CD4-positive, alpha-beta T cell treated with Interleukin-6 for 4 hours (primary cell): ENCODE data around the gene MOB3C.
"Not testable (repeated sequence)": the region's sequence is repeated elsewhere in the genome, so short reads cannot be mapped to it uniquely, and the experiment has no call there.

Experiments
- DNase-seq: peaks from one replicate; pipeline ENCODE4 v3.0.0-alpha.2; 2020; ENCODE audit warnings: mixed read lengths

Gene MOB3C

DNA sequence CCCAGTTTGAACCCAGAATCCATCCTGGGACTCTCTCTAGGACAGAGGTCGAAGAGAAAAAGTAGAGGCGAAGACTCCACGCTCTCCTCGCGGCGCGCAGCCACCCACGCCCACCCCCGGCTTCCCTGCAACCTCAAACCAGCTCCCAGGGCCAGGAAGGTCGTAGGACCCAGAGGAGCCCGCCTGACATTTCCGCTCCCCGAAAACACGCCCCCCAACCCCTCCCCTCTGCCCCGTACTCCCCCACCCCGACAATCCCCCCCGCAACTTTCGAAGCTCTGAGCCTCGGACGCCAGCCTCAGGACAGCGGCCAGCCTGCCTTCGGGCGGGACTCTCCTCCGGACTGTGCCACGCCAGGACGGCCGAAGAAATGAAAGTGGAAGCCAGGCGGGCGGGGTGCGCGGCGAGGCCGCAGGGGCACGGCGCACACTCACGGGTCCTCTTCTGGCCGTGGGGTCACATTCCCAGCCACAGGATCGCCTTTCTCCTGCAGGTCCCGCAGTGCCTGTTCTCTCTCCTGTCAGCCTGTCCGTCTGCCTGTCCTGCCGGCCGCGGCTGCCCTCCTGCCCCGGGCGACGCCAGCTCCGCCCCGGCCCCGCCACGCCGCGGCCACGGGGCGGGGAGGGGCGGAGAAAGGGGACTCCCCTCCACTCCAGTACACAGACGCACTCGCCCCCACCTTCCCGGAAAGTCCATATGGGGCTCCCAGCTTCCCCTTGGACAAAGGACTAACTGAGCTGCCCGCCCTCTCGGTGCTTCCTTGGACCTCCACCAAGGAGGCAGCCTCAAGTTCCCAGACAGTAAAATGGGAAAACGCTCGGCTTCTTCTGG, at the start of gene MOB3C:
TSS of gene MOB3C (minus strand) at position 535 of the 831 bp plus-strand sequence. CDS start 3,490 bp downstream, outside the sequence.
- DNase-seq, result peak; percentile 78

- no peak for DNase-seq
Observed at GRCh38 chr1:46665983-46666382, 49.4 kb upstream of the MOB3C start.

GRCh38 chr1:46662919-46663318, 46.3 kb upstream of the MOB3C start:
- not testable (repeated sequence) for DNase-seq

GRCh38 chr1:46660116-46660515, 43.5 kb upstream of the MOB3C start:
- not testable (repeated sequence) for DNase-seq

DNA sequence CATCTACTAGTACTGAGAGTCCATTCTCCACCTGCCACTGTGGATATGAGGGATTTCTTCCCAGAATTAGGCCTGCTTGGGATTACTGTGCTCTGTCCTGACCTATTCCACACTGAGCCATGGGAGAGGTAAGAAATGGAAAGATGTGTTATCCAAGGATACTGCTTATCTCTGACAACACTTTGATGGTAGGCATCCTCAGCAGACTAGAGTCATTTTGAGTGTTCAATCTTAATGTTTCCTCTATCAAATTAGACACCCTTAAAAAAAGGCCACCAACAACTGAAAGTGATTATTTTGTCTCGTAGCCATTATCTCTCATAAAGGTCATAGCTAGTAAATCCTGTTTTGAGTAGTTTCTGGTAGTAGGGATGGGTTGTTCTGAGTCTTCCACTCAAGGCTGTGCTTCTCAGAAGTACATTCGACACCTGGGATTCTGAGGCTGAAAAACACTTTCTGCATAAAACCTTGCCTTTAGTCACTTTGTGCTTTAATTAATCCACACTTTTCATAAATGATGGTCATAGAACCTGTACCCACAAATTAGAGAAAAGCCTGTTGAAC, 42.8 kb upstream of the MOB3C start:
- DNase-seq, result no peak

GRCh38 chr1:46657775-46658174, 41.2 kb upstream of the MOB3C start:
- DNase-seq, result no peak

- DNase-seq, result no peak
Observed at GRCh38 chr1:46656643-46657042, 40.0 kb upstream of the MOB3C start.

GRCh38 chr1:46655848-46656247, 39.2 kb upstream of the MOB3C start:
- DNase-seq, result no peak

DNA sequence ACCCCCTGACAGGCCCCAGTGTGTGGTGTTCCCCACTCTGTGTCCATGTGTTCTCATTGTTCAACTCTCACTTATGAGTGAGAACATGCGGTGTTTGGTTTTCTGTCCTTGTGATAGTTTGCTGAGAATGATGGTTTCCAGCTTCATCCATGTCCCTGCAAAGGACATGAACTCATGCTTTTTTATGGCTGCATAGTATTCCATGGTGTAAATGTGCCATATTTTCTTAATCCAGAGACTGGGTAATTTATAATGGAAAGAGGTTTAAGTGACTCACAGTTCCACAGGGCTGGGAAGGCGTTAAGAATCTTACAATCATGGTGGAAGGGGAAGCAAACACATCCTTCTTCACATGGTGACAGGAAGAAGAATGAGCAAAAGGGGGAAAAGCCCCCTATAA, 38.1 kb upstream of the MOB3C start:
- not testable (repeated sequence) for DNase-seq

DNA sequence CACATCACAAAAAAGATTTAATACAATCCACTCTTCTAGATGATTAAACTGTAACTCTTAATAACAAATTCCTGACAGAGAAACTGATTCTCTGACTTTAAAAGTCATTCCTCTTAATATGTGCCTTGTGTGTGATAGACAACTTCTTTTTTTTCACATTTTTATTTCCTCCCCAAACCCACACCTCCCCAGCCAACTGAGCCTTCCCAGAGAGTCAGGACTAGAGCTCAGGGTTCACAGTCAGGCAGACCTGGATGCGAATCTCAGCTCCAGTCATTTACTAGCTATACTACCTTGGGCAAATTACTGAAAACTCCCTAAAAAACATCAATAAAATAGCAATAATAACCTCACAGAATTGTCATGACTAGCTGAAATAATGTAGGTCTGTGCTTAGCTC, 37.4 kb upstream of the MOB3C start:
- DNase-seq, result no peak

GRCh38 chr1:46653405-46653958, 36.9 kb upstream of the MOB3C start:
- DNase-seq, result no peak

DNA sequence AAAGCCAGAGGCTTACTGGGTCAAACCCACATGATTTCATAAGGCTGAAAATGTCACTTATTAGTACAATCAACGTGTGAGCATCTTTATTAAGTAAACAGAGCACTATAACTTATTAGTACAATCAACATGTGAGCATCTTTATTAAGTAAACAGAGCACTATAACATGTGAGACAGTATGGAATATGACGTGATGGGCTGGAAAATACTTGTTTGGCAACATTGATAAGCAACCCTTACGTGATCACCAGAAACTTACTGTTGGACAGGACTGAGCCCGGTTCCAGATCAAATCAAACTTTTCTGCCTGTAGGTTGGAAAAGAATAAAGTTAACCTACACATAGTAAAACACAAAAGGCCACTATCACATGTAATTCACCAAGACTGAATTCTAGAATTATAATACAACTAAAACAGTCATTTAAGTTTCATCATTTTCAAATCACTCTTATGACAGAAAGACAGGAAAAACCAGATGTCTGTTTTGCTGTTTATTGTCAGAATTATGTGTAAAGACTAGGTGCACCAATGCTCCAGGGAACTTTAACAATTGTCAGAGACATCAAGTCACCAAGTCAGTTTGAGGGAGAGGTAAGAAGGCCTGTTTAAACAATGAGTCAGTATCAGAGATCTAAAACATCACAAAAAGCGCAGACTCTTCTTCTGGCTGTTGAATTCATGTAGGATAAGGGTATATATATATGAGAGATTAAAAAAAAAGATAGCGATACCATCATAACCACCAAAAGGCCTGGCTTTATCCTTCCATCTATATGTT, 35.9 kb upstream of the MOB3C start:
- DNase-seq, result no peak

DNA sequence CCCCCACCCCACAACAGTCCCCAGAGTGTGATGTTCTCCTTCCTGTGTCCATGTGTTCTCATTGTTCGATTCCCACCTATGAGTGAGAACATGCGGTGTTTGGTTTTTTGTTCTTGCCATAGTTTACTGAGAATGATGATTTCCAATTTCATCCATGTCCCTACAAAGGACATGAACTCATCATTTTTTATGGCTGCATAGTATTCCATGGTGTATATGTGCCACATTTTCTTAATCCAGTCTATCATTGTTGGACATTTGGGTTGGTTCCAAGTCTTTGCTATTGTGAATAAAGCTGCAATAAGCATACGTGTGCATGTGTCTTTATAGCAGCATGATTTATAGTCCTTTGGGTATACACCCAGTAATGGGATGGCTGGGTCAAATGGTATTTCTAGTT, 34.5 kb upstream of the MOB3C start:
- DNase-seq, result not testable (repeated sequence)

DNA sequence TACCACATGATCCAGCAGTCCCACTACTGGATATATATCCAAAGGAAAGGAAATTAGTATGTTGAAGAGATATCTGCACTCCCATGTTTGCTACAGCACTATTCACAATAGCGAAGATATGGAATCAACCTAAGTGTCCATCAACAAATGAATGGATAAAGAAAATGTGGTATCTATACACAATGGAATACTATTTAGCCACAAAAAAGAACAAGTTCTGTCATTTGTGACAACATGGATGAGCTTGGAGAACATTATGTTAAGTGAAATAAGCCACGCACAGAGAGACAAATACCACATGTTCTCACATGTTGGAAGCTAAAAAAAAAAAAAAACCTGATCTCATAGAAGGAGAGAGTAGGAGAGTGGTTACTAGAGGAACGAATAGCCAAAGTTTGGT, 33.9 kb upstream of the MOB3C start:
- no peak for DNase-seq

DNA sequence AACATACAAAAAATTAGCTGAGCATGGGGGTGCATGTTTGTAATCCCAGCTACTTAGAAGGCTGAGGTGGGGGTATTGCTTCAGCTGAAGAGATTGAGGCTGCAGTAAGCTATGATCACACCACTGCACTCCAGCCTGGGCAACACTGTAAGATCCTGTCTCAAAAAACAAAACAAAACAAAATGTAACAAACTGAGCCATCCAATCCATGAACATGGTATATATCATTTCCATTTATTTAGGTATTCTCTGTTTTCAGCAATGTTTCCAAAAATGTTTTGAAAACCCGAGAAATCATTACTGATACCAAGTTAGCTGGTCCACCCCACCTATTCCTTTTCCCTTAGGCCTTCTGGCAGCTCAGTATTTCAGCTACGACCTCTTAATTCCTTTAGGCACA, 33.2 kb upstream of the MOB3C start:
- no peak for DNase-seq

GRCh38 chr1:46647611-46648010, 31.0 kb upstream of the MOB3C start:
- DNase-seq, result no peak

- no peak for DNase-seq
Observed at GRCh38 chr1:46646844-46647243, 30.2 kb upstream of the MOB3C start.

GRCh38 chr1:46646331-46646730, 29.7 kb upstream of the MOB3C start:
- no peak for DNase-seq

DNA sequence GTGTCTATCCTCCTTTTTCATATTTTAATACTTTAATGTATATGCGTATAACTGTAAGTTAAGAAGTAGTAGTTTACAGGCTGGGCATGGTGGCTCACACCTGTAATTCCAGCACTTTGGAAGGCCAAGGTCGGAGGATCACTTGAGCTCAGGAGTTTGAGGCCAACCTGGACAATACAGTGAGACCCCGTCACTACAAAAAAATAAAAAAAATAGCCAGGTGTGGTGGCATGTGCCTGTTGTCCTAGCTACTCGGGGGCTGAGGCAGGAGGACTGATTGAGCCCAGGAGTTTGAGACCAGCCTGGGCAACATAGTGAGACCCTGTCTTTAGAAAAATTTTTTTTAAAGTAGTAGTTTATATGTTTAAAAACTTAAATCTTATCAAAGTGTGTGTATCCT, 29.2 kb upstream of the MOB3C start:
- DNase-seq, result no peak

GRCh38 chr1:46643368-46643775, 26.8 kb upstream of the MOB3C start:
- DNase-seq, result no peak

- DNase-seq, result no peak
Observed at GRCh38 chr1:46642115-46642680, 25.6 kb upstream of the MOB3C start.

DNA sequence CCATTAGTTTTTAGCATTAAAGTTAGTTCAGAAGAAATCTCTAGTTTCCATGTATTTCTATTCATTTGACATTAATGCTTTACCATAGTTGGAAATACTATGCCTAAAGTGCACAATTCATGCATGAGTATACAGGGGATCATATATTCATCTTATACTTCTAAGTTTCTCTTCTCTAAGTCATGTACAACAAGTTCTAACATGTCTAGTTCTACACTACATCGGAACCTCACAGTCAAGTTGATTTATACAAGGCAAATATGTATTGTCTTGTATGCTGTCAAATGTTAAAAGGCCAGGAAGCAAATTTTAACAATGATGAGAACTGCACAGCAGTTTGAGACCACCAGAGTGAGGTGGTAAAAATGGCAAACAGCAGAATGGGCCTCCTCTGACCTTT, 22.9 kb upstream of the MOB3C start:
- DNase-seq, result no peak

GRCh38 chr1:46638921-46639320, 22.3 kb upstream of the MOB3C start:
- DNase-seq, result no peak
